Activated CD4-positive, alpha-beta T cell treated with anti-CD3 and anti-CD28 coated beads, Interleukin-2, amount 50 U/mL, for 16 hours (primary cell): ENCODE data around the gene RENBP.
A peak's percentile ranks its signal among the peaks of the same experiment; 100 is the strongest.

Source experiments
- DNase-seq: peaks from one replicate; pipeline ENCODE4 v3.0.0-alpha.2; 2020

Gene RENBP

DNA sequence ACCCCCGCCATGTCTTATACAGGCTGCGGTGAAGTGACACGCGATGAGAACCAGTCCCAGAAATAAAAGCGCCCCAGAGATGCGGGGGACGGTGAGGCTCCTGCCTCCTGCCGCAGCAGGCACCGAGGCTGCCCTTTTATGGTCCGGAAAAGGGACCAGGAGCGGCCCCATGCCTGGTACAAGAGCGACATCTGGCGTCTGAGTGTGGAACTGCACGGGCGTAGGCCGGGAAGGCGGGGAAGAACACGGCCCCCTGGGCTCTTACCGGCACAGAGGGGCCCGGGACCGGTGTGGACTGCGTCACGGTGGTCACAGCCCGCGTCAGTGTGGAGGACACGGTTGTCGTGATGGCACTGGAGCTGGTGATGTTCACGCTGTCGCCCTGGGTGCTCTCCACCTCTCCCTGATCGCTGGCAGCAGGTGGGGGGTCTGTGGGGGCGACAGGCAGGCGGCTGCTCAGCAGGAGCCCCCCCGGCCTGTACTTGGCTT is 8.9 kb upstream of the RENBP start:
- peak; percentile 81 for DNase-seq

DNA sequence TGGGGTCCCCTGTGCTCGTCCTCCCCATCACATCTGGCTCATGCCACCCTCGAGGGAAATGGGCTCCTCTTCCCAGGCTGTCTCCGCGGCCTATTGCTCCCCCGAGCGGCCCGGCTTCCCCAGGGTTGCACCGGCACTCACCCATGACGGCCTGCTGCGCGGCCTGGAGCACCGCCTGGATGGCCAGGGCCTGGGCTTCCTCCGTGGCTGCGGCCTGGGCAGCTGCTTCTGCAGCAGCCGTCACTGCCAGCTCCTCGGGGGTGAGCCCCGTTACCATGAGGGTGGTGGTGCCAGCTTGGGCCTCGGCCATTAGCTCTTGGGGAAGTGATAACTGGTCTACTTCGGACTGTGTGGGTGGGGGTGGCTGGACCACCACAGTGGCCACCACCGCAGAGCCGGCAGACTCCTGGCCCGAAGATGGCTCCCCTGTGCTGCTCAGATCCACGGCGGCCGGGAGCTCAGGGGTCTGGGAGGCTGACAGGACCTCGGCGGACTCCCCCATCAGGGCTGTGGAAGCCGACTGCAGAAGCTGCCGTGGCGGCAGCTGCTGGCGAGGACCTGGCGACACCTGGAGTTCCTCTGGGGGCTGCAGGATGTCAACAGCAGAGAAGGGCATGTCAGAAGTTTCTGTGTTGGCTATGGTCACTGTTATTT is 8.1 kb upstream of the RENBP start:
- DNase-seq: no peak

DNA sequence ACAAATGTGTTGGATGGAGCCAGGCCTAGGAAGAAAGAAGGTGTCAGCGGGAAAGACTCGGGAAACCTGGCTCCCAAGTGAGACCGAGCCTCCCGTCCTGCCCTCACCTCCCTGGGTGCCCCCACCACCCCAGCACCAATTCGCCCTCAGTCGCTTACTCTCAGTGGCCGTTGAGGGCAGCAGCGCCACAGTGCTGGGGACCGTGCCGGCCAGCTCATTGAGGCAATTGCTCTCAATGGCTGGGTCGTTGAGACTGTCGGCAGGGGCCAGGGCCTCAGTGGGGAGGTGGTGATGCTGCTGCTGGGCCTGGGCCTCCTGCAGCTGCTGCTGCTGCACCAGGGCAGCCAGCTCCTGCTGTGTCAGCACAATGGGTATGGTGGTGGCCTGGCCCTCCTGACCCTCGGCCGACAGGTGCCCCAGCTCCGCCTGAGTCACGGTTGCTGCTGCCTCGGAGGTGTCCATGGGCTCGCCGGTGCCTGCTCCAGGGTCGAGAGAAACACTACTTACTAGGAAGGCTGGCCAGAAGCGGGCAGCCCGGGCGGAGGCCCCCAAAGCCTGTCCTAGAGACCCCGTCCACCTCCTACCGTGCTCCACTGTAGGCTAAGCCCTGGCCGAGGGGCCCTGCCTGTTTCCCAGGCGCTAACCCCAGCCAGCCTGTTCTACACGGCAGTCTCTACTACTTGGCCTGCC is 7.4 kb upstream of the RENBP start:
- no peak for DNase-seq

DNA sequence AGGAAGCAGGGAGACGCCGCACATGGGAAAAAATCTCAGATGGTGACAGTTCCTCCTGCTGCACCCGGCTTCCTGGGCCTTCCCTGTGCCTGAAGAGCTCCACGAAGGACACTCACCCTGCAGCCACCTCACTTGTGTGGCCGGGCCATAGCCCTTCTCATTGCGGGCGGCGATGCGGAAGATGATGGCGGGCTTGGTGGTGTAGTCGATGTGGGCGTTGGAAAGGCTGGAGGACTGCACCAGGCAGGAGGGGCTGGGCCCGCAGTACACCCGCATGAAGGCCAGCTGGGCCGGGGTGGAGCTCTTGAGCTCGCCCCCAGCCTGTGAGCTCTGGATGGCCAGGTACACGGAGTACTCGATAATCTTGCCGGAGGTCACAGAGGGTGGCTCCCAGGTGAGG is 5.7 kb upstream of the RENBP start:
- no peak for DNase-seq

DNA sequence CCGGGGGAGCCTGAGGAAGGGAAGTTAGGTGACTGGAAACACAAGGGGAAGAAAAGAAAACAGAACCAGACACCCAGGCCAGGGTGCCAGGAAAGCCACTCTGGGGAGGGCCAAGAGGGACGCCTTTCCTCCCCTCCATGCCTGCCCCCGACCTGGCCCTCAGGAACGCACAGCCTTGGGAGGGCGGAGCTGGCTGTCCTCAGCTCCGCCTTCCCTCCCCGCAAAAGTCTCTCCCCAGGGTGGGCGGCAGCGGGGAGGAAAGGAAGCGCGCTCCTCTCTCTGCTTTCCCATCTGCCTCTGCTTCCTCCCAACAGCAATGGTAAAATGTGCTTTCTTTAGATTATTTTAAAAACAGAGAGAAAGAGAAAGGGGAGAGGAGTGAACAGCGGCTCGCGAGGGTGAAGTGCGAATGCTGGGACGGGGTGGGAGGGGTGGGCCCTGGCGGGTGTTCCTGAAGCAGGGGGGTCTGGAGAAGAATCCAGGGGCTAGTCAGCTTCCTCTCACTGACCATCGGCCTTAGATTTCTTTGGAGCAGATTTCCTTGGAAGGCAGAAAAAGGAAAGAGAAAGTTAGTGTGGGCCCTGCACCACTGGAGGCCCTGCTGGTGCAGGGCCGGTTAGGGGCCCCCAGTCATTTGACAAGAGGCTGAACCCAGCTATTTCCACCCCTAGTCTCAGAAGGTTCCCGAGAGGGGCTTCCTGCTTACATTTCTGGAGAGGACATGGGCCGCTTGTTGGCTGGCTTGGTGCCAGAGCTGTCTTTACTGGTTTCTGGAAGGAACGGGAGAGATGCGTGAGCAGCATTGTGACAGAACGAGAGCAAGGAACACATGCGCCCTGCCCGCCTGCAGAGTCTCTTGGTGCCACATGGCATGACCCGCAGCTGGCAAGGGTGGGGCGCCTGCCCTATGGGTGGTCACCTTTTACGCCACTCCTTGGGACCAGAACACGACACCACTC is 4.7 kb upstream of the RENBP start:
- no peak for DNase-seq

DNA sequence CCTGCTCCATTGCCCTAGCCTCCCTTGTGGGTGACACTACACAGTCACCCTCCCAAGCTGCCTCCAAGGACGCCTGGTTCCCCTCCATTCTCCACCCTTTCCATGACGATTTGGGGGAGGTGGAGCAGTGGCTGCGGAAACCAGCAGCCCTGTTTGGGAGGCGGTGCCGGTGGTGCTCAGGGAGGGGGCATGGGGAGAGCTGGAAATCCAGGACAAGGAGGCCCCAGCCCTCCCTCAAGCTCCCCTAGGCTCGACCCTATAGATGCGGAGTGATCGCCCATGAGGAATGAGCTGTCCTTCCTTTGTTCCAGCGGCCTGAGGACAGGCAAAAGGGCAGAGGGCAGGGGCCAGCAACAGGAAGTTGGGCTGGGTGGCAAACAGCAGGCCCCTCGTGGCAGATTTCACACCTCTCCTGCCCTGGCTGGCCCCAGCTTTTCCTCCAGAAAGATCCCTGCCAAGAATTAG is 3.6 kb upstream of the RENBP start:
- no peak for DNase-seq

DNA sequence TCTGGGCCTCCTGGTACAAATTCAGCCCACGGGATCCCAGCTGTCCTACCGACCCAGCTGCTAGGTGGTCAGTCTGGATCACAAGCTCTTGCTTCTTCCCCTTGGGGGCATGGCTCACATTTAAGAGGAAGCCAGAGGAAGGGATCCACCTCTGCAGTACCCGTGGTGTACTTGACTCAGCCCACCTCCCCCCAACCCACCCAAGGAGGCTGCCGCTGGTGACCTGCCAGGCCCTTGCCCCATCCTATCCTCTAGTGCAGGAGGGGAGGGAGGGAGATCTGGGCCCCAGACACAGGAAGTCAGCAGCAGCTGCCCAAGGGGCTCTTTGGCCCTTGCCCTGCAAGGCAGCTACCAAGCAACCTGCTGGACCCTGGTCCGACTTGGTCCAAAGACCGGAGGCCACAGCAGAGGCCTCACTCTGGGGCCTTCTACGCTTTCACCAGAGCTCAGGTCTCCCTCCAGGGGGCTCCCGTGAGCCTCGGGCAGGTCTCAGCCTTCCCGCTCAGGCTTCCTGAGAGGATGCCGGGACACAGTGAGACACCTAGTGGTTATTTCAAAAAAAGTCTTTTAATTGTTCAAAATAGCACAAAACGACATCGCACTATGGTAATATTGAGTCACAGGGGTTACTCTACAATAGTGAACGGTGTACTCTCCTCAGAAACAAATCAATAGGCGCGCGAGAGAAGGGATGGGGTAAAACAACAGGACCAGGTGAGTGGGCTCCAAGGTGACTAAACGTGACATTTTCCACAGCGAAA is 2.7 kb upstream of the RENBP start:
- DNase-seq: peak; percentile 91

DNA sequence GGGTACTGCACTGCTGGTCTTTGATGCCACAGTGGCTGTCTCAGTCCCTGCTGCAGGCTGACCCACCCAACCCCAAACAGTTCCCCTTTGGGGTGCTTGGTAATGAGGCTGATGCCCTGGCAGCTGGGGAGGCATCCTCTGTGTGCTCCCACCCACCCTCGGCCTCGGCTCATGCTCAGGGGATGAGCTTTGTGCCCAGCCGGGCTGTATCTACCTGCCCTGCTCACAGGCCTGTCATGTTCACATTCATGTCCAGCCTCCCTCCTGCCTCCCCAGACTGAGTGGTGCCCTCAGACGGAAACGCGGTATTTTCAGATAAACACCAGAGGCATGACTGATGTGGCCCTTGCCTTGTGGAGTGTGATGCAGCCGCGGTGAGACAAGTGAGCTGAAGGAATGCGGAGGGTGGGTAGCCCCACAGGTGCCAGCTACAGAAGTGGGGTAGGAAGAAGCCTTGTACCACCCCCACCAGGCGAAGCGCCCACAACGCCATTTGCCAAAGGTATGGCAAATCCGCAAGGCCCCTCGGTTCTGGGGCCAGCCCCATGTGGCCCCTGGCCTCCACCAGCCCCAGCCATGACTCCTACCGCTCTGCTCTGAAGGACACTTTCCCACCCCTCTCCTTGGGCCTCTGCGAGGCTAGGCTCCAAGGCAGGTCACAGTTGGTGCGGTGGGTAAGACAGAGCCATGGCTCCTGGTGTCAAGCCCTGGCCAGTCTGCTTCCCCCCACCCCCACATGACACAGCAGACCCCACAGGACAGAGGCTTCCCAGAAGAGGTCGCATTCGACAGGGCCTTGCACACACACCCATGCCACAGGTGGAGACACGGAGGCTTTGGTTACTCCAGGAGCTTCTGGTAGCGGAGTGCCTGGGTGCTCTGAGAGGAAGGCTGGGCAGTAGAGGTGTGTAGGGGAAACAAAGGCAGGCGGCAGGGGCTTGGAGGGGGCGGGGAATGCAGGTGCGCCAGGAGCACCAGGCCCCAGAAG is 1.8 kb upstream of the RENBP start:
- no peak for DNase-seq

DNA sequence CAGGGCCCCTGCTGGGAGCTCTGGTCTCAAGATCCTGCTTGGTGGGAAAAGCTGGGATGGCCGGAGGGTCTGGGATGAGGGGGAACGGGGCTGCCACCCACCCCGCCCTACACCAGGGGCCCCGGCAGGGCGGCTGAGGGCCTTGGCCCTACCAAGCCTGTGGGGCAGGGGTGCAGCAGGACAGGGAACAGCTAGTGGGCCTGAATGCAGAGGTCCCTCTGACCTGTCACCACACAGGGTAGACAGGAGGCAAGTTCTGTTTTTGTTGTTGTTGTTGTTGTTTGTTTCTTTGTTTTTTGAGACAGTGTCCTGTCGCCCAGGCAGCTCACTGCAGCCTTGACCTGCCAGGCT is 332 bp upstream of the RENBP start:
- no peak for DNase-seq

DNA sequence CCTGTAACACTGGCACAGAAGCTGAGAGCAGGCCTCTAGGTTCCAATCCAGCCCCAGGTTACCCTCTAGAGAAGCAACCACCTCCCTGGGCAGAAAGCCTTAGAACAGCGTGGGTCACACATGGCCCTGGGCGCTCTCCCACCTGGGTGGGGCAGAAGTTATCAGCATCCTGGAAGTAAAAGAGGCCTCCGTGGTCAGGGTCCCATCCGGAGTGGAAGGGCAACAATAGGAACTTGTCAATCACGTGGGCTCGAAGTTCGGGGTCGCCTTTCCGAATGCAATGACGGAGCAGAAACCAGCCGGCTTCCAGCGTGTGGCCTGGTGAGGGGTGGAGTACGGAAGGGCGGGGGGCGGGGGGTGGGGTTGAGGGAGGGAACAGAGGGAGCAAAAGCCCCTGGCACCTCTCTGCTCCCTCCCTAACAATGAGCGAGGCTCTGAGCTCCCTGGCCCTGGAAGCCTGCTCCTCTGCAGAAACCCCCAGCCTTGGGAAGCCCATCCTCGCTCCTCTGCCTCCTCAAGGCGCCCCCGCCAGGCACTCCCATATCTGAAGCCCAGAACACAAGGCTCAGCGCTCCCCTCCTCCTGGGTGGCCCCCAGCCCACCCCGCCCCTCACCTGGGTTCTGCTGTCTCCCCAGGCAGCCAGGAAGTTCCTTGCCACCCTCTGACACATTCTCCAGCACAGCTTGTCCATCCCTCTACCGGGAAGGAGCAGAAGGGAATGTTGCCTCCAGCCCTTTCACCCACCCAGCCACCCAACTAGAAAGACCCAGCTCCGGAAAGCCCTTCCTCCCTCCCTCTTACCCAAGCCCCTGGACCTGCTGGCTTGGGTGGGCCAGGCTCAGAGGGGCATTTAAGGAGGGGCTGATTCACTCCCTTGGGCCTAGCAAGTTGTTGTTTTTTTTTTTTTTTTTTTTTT is 2.8 kb downstream of the RENBP start:
- DNase-seq: no peak

DNA sequence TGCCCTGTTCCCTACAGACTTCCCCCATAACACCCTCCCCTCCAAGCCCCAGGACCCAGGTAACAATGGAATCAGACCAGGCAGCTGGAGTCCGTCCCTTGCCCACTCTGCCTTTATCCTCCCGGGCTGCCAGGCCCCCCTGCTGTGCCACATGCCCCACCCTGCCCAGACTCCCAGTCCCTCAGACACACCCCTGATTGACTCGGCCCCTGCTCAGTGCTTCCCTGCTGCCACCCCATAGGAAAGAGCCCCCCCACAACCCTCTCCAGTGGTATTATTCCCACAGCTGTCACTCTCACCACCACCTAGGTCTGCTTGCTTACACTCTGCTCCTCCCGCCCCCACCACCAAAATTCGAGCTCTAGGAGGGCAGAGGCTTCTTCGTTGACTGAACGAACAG is 4.9 kb downstream of the RENBP start:
- no peak for DNase-seq

DNA sequence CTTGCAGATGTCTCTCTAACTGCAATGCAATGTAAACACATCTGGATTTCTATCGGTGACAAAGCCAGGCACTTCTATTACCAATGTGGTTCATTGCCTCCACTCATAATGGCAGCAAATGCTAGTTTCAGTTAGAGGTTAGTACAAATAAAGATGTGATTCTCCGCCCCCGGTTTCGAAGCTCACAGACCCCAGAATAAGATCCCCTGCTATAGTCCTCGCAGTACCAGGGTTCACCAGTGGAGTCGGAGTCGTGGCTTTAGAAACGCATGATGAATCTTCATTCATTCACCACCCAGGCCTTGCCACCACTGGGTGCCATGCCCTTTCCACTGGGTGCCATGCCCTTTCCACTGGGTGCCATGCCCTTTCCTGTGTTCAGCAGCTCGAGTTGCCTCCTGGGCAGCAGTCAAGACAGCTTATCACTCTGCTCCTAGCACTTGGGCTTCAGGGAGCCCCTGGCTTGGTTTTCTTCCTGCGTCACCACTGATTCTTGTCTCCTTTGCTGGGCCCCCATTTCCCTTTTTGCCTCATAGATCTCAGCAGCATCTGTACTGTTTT is 6.1 kb downstream of the RENBP start:
- no peak for DNase-seq

DNA sequence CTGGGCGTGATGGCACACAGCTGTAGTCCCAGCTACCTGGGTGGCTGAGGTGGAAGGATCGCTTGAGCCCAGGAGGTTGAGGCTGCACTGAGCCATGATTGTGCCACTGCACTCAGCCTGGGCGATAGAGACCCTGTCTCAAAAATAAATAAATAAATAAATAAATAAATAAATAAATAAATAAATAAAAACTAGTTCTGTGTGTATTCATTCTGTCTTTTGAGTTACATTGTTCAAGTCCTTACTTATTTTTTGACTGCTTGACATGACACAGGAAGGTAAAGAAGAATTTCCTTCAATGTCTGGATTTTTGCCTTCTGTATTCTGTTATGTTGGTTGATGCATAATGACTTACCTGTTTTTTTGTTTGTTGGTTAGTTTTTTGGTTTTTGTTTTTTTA is 7.4 kb downstream of the RENBP start:
- no peak for DNase-seq

DNA sequence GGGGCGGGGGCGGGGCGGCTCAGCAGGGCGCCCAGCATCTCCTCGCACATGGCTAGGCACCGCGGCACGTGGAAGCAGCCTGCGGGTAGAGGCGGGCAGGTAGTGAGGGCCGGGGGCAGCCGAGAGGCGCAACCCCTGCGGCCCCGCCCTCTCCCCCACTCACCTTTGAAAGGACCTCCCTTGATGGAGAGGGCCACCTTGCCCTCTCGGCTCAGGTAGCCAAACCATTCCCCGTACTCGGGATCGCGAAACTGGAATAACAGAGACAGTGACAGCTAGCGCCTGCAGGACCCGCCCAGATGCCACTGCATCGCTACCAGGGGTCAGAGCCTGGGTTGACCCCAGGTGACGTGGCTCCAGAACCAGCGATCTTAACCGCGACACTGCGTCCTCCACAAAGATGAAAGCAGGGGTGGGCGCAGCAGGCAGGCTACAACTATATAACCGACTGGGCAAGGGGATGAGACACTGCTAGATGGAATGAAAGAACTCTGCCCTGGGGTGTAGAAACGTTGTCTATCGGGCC is 9.1 kb downstream of the RENBP start:
- no peak for DNase-seq

DNA sequence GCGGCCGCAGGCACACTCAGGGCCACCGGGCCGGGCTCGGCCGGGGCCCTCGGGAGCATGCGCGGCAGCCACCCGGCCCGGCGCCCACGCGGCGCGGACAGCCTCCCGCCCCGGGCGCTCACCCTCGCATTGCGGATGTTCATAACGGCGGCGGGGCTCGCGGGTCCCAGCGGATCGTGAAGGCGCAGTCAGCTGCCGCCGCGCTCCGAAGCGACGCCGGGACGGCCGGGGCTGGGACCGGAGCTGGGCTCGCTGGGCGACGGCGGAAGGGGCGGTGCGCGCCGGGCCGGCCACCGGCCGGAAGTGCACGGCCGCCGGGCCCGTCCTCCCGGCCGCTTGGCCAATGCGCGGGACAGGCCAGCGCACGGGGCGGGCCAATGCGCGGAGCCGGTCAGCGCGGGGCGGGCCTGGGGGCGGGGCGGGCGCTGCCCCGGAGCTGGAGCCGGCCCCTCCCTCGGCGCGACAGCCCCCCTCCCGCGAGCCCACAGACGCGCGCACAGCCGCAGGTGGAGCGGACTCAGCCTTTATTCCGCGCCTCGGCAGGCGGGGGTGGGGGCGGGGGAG is 9.6 kb downstream of the RENBP start, which contains the start of gene NAA10:
NAA10 (minus strand) TSS at position 276 of the 564 bp plus-strand sequence; CDS start at position 143, 133 bp downstream.
- DNase-seq: peak; percentile 77

DNA sequence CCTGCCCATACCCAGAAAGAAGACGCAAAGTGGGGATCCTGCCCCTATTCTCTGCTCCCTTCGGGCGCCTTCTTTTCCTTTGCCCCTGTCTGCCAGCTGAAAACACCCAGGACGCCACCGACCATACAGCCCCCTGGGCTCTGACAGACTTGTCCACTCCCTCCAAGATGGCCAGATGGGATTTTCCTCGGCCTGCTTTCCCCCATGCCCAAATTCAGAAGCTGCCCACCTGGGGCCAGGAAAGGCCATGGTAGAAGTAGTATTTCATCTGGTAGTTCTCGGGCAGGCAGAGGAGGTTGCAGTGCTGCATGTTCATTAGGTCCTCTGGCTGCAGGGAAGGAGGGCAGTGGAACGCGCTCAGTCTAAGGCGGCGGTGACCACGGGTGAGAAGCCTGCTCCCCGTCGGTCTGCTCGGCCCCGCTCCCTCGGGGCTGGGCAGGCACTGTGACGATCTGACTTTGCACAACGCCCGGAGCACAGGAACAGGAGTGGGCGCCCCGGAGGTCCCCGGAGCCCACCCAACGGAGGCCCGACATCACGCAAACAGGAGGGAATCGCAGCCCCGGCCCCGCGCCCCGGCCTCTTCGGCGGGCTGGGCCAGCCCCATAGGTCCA is 10.2 kb downstream of the RENBP start:
- no peak for DNase-seq

DNA sequence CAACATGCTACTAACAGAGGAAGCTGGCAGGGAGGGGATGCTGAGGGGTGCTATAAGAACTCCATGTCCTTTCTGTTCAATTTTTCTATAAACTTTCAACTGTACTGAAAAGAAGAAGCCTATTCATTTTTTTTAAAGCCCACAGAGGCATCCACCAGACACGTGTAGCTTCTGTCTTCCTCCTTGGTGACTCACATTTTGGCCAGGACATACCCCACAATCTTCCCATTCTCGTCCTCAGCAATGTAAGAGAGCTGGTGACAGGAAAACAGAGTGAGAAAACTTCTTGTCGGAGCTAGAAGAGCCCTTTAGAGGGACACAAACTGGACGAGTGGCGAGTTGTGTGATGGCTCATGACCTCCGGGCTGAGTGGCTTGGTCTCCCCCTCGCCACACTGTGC is 10.7 kb downstream of the RENBP start:
- no peak for DNase-seq

DNA sequence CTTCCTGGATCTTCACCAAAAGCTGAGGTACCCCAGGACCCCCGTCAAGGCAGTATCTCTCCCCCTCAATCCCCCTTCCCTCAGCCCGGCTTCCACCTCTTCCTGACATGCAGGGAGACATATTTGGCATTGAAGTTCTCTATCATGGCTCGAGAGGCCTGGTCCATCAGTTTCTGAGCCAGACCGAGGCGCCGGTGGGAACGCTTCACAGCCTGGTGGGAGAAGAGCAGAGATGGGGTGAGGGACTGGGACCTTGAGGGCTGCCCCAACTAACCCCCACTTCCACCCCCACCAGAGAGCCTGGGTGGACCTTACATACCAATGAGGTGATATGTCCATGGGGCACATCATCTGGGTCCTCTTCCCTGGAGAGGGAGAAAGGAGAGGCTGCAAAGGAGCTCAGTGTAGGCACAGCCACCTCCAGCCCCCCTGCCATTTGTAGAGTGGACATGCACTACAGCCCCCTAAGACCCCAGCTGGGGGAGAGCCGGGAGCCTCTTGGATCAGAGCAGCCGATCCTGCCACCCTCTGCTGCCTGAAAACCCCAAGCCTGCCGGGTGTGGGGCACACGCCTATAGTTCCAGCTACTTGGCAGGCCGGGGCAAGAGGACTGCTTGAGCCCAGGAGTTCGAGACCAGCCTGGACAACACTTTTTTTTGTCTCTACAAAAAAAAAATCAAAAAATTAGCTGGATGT is 12.1 kb downstream of the RENBP start:
- DNase-seq: no peak
